ENCODE data around the gene ACSS1.
A peak's percentile ranks its signal among the peaks of the same experiment; 100 is the strongest.

Gene ACSS1

DNA sequence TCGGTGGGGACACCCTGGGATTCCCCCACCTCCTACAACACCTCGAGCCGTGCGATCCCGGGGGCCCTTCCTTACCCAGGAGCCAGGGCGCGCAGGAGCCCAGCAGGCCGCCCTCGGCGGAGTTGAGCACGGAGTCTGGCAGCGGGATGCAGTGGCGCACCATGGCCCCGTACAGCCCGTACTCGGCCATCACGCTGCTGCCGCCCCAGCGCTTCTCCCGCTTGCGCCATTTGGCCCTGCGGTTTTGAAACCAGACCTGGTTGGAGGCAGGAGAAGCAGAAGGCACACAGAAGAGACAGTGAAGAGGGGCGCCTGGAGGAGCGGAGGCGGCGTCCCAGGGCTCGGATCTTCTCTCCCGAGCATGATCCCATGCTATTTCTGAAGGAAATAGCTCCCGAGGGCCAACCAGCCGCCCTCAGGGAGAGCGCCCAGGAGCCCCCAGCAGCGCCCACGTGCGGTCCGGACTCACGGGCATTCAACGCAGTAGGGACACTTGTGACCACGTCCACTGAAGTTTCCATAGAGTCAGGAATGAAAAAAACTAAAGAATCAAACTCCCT, 19.8 kb upstream of the ACSS1 start:
- no peak for DNase-seq

DNA sequence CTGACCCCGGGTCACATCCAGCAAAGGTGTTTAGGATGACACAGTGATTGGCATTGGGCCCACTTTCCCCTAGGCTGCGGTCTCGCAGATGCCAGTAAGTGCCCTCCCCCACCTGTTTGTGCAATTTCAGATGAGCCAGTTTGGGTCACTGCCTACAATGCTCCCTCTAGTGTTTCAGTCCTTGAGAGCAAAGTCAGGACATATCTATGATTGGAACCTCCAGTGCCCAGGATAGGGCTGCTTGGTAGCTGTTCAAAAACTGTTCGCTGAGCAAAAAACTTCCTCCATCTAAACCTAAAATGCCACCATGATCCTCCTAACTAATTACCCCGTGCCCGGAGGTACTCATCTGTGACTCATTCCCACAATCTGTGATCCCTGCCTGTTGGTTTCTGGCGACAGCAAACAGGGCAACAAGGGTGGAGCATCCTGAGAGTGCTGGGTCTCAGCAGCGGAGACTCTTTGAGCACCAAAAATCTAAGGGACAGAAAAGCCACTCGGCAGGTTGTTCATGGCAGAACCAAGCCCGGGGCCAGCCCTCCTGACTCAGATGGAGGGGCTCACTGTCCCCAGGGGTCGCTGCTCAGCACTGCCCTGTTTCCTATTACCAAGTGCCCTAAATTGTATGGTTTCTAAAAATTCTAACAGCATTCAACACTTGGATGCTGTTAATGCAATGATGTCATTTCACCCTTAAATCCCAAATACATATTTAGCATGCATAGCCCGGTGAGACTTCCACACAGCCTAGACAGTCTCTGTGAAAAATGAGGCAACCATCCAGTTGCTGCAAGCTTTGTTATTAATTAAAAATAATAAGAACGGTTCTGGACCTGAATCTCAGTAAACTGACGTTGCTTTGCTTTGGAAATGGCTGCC, 19.0 kb upstream of the ACSS1 start:
- no peak for DNase-seq

DNA sequence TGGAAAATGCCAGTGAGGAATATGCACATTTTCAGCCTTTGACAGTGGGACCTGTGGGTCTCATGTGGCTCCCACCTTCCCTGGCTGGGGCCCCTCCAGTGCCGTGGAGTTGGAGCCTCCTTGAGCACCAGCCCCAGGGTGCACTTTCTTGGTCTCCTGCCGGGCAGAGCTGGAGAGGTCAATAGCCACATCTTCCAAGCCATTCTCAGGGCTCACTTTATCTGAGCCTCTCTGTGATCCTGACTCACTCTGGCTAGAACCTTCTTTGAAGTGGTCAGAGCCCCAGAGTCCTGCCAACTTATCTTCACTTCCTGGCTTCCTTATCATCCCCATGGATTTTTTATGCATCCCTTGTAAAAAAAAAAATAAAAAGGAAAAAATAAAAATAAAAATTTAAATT, 18.3 kb upstream of the ACSS1 start:
- no peak for DNase-seq

DNA sequence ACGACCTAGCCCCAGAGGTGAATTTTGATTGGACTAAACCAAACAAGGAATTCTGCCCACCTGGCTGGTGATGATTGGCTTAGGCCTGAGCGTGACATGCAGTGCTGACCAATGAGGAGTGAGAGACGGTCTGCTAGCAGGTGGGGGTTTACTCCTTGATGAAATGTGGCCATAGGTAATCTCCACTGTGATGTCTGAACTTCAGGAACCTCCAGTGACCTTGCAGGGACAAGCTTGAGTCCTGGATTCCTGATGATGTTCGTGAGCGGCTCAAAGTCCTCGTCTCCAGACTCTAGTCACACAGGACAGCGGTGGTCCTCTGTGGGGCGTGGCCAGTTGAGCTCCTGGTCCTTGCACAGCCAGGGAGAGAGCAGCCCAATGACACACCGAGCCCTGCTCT, 15.6 kb upstream of the ACSS1 start:
- no peak for DNase-seq

DNA sequence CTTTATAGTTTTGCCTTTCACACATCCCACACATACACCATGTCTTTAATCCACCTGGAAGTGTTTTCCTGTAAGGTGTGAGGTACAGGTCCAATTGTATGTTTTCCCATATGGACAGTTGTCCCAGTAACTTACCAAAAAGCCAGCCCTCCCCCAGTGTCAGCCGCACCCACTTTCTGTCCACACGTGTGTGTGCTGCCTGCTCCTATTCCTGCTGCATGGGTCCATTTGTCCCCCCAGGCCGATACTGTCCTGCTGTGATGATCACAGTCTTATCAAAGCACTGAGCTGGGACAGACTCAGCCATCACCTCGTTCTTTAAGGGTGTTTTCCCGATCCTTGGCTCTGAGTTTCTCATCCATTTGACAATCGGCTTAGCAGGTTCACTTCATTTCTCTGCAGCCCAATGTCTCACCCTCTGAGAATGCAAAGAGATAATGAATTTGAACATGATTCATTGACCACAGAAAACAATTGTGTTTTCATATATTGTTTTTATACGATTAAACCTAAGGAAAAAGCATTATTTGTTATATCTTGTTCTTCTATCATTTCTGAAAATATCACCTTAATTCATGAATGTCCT, 14.4 kb upstream of the ACSS1 start:
- no peak for DNase-seq

DNA sequence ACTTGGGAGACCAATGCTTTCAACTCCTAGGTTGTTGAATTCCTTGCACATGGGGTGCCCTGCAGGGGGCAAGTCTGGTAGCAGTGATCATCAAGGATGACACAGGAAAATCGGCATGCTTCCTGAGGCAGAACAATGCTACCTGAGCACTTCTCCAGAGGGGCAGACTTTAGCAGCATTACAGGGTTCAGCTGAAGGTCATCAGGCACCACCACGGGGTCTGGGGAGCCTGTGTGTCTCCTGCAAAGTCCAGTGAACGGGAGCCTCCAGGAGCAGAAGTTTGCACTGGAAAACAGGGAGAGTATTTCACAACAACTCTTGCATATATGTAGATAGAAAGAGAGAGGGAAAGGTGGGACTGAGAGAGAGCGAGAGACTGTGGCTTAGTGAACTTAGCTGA, 13.8 kb upstream of the ACSS1 start:
- DNase-seq: no peak

DNA sequence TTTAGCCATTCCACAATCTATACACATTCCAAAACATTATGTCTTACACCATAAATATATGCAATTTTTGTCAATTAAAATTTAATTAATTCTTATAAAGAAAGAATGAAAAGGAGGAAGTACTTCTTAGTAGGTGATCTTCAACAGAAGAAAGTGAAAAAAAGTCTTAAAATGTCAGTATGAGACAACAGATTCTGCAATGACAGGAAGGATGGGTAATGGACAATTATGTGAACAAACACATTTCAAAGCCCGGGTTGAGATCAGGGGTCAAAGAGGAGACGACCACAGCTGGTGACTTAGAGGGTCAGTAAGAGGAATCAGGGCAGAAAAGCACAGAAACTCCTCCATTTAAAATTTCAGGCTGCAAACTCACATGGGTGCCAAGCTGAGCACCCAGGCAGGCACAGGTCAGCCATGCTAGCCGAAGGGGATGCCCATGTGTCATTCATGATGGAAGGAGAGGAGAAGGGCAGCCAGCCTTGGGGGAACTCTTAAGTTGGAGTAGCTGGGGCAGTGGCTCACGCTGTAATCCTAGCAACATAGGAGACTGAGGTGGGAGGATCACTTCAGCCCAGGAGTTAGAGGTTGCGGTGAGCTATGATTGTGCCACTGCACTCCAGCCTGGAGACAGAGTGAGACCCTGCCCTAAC, 13.0 kb upstream of the ACSS1 start:
- DNase-seq: no peak

DNA sequence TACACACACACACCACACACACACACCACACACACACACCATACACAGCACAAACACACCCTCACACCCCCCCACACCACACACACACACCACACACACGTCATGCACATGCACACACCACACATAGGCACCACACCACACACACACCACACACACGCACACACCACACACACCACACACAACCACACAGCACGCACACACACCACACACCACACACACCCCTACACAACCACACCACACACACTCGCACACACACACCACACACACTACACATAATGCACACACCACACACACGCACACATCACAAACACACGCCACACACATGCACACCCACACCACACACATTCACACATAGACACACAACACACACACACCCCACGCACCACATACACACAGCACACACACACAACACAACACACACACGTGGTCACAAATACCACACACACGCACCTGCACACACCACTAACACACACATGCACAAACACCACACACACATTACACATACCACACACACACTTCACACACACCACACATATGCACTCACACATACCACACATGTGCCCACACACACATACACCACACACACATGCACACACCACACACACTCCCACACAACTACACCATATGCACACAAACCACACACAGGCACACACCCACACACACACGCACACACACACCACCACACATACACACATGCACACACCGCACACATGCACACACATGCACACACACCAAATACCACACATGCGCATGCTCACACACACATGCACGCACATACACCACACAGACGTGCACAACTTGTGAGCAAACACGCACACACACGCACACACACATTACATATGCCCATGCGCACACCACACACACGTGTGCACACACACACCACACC, 9.4 kb upstream of the ACSS1 start:
- no peak for DNase-seq

DNA sequence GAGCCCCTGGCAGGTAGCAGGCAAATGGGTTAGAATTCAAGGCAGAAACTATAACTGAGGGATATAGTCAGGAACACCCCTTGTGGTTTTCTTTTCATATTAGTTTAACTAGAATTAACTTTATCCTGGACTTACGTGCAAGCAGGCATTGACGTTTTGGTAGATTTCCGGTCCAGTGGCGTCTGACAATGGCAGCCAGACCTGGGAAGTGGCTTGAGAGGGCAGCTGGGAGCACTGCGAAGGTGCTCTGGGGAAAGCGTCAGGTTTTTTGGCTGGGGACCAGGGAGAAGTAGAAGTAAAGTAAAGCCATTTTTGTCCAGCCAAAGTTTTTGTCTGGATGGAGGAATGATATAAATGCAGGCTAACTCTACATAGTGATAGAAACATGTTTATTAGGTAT, 8.4 kb upstream of the ACSS1 start:
- no peak for DNase-seq

DNA sequence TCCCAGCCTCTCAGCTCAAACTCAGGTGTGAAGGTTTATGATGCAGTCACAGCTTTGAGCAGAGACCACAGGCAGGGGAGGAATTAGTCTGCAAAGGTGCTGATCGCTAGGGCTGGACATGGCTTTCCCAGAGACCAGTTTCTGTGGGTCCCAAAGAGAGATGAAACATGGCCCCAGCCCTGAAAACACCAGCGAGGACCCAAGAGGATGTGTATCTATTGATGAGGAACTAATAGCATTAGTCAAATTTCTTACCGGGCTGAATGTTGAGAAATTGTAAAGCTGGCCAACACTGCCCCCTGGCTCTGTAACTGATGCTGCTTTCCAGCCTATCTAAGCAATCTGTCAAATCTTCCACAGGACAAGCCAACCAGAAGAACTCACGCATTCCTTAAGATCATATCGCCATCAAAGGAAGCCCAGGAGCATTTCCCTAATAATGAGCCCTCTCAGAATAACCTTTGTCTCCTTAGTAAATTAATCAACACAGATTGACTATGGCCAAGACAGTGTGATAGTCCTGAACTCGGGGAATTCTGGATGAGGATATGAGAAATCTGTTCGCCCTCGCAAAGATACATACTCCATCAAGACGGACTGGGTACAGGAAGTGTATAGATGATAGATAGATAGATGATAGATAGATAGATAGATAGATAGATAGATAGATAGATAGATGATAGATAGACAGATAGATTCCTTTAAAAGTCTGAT, 7.8 kb upstream of the ACSS1 start:
- DNase-seq: peak; percentile 19

DNA sequence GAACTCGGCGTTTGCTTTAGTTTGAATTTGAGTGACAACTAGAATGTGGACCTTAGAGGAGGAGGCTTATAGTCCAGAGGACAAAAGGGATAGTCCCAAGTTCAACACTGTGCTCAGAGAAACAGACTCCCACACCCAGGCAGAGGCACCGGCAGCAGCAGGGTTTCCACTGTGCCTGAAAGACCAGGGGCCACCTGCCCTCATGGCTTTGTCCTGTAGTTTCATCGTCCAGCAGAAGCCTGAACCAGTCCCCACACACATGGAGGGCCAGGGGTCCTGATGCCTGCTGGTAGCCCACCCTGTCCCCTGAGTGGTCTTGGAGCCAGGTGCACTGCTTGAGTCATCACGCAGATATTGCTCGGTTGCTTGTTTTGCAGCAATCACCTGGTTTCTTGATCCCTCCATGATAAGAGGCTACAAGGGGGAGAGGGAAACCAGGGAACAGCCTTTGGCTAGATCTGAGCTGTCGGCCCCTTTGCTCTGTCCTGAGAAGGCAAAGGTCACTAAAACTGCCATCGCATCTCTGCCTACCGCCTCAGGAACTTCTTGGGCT, 7.2 kb upstream of the ACSS1 start:
- DNase-seq: no peak

DNA sequence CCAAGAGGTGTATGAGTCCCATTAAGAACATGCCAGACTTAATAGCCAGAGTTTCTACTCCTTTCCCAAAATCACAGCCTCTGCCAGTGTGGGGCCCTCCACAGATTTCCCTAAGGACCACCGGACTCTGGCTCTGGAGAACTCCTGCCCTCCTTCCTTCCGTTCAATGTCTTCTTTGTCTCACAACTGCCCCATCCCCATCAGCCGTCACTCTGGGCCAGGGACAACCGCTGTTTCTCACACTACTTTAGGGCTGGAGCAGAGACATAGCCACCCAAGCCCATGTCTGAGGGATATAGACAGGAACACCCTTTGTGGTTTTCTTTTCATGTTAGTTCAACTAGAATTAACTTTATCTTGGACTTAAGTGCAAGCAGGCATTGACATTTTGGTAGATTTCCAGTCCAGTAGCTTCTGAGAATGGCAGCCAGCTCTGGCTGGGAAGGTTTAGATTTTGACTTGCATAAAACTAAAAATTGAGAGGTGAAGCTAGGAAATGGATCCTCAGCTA, 6.7 kb upstream of the ACSS1 start:
- no peak for DNase-seq

DNA sequence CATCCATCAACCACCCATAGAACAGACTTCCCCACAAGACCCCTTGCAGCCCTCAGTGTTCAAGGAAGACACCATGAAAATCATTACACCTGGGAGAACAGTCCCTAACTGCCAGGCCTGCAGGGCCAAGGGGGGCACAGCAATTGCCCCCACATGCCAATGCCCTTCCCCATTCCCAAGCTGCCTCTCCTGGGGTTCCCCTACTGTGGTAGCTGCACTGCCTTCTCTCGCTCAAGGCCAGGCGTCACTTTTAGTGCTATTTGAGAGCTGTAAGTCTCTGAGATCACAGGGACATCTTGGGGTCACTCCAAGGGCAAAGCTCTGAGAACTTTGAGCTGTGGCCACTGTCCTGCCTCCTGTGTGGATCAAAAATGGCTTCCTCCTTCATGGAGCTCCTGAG, 6.0 kb upstream of the ACSS1 start:
- no peak for DNase-seq

DNA sequence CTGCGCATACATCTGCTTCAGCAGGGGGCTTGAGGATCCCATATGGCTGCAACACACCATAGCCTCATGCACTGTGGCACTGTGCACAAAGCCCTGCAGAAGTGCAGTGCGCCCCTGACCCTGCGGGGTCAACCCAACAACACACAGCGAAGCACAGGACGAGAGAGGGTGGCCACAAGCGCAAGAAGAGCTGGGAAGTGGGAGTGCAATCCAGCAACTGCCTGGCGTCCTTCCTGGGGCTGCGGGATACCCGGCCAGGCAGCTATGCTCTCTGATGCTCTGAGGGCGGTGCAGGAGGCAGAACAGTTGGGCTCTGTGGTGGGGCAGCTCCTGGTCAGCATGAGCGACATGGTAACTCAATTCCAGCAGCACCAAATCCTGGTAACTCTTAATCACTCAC, 5.6 kb upstream of the ACSS1 start:
- DNase-seq: no peak

DNA sequence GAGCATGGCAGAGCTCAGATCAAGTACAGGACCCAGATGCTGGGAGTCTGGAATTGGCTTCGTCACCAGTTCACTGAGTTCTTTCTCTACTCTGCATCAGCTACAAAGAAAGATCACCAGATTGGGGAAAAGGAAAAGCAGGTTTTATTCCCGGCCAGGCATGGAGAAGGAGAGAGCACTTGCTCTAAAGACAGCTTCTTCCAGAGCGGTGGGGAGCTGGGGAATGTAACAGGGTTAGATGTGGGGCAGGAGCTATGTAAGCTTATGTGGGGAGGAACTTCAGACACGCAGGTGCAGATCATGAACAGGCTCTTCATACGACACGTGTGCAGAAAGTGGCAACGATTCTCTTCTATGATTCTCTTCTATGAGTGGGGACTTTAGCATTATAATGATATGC, 4.9 kb upstream of the ACSS1 start:
- no peak for DNase-seq

DNA sequence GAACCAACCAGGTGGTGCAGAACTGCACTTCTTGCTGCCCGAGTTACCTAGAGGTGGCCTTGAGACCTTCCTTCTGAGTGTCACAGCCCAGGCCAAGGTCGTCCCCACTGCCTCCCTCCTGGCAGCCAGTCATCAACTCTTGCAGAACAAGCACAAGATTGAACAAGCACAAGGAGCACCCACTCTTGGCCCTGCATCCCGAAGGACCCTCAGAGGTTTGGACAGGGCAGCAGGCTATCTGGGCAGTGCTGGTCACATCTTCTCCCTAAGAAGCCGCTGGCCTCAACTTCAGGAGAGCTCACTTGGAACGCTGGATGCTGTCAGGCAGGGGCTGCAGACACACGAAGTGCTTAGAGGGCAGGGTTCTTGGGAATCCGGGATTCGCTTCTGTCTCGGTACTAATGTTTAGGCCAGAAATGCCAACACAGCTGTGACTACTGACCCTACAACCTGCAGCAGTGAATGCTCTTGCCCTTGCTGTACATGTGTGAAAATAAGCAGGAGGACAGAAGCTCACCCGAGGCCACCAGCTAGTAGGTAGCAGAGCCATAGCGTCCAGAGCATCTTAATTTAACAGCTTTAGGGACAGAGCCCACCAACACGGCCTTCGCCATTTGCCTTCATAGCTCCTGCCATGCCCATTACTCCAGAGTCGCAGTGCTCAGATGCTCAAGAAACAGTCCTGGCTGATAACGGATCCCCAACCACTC, 4.0 kb upstream of the ACSS1 start:
- no peak for DNase-seq

DNA sequence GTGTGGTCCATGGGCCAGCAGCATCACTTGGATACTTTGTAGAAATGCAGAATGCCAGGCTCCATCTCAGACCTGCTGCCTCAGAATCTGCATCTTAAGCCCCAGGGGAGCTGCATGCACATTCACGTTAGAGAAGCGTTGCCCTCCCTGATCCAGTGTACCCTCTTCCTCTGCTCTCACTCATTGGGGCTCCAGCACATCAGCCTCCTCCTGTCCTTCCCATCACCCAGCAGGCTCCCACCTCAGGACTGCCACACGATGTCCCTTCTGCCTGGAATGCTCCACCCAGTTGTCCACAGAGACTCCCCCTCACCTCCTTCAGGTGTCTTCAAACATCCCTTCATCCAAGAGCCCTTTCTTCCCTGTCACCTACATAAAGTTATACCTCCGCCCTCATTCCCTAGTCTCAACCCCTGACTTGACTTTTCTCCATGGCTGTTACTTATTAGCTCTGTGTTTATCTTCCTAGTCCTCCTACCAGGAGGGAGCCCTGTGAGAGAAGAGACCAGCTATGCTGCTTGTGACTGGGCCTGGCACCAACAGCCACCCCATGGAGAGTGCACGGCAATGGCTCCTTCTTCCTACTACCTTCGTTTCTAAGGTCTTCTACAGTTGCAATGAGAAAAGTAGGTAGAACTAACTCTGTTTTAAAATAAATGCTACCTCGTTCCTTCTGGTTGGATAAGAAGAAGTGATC, 3.3 kb upstream of the ACSS1 start:
- DNase-seq: no peak

DNA sequence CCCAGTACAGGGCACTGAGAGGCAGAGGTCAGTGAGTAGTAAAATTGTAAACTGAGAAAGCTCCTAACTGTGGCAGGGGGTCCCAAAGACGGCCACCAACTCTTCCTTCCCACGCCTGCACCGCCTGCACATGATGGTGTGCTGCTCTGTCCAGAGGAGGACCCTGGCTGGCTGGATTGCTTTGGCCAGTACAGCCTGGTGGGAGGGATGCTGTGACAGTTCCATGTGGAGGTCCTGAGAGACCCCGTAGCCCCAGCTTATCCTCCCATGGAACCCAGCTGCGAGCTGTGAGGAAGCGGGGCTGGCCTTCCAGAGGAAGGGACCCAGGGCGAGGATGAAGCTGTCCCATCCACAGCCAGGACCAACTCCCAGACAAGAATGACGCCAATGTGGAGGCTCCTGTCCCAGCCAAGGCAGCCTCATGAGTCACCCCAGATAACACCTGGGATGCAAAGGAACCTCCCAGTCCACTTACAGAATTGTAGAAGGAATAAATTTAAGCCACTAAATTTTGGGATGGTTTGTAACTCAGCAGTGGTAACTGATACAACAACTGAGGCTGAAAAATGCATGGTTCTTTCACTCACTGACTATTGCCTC, 2.0 kb upstream of the ACSS1 start:
- DNase-seq: no peak

DNA sequence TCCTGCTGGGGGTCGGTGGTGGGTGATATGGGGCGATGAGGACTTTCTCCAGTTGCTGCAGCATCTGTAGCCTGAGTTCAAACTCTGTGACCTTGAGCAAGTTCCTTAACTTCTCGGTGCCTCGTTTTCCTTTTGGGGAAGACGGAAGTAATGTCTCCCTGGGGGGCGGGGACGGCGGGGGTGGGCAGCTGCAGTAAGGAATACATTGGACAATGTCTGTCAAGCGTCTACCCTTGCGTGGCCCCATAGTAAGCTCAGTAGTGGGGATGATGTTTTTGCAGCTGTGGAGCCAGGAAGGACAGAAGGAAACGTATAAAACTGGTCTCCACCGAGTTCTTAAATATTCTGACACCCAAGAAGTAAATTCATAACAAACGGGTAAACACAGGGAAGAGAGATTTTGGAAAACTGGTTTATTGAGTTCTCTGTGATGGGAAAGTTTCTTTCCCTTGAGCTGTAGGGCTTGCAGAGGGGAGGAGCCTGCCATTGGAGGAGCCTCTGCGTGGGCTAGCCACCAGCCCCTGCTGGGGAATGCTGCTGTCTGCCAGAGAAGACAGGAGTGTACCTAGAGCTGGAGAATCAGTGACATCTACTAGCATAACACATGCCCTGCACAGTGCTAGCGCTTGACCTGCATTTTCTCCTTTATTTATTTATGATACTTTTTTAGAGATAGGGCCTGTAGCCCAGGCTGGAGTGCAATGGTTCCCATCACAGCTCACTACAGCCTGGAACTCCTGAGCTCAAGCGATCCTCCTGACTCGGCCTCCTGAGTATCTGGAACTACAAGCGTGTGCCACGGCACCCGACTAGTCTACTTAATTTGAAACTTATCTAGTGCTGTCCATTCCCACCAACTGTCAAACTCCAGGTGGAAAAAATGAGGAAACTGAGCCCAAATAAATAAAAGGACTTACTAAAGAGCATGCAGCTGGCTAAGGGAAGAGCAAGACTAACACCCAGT, 1.2 kb upstream of the ACSS1 start:
- no peak for DNase-seq
